ENCODE measurements around the gene SPATA31D3.
"Not testable (repeated sequence)": the region's sequence is repeated elsewhere in the genome, so short reads cannot be mapped to it uniquely, and the experiment has no call there.

SPATA31D3 gene

DNA sequence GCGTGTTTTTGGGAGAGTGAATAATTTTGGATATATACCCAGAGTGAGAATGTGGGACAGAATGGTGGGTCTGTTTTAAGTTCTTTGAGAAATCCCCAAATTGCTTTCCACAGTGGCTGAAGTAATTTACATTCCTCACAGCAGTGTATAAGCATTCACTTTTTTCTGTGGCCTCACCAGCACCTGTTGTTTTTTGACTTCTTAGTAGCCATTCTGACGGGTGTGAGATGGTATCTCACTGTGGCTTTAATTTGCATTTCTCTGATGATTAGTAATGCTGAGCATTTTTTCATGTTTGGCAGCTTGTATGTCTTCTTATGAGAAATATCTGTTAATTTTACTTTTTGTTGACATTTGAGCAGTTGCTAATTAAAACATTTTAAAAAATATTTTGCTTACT lies 35.9 kb downstream of the SPATA31D3 start:
- DNase-seq (ENCODE audit: low read depth): no peak

GRCh38 chr9:81980568-81980967 lies 37.3 kb downstream of the SPATA31D3 start:
- DNase-seq (ENCODE audit: low read depth): no peak

DNA sequence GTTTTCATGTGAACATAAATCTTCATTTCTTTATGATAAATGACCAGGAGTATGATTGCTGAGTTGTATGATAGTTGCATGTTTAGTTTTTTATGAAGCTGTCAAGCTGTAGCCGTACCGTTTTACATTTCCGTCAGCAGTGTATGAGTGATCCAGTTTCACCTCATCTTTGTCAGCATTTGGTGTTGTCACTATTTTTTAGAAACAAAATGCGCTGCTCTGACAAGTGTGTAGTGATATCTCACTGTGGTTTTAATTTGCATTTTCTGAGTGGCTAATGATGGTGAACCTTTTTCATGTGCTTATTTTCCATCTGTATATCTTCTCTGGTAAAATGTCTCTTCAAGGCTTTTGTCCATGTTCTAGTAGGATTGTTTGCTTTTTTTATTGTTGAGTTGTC lies 38.6 kb downstream of the SPATA31D3 start:
- DNase-seq (ENCODE audit: low read depth): no peak

DNA sequence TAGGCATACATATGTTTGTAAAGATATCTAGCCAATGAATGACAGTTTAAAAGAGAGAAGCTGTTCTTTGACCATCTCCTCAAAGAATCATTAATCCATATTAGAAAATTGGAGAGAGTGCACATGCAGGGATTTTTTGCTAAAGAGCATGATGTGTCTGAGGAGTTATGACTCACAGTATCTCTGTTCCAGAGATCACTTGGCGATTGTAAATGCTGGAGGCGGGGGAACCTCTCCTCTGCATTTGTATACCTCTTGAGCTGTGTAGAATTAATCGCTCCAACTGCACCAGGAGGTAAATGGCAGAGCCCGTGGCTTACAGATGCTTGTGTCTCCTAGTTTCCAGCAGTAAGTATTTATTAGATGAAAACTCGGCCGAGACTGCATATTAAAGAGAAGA lies 41.6 kb downstream of the SPATA31D3 start:
- DNase-seq (ENCODE audit: low read depth): no peak

- no peak for DNase-seq (ENCODE audit: low read depth)
These were observed 42.8 kb downstream of the SPATA31D3 start for GRCh38 chr9:81986051-81986450.

GRCh38 chr9:81988472-81988871 lies 45.2 kb downstream of the SPATA31D3 start, which contains the start of gene SPATA31D1:
Gene SPATA31D1, plus strand, starts transcription at chr9:81988772. Its CDS starts 47 bp downstream, at chr9:81988819.
- DNase-seq (ENCODE audit: low read depth): not testable (repeated sequence)

DNA sequence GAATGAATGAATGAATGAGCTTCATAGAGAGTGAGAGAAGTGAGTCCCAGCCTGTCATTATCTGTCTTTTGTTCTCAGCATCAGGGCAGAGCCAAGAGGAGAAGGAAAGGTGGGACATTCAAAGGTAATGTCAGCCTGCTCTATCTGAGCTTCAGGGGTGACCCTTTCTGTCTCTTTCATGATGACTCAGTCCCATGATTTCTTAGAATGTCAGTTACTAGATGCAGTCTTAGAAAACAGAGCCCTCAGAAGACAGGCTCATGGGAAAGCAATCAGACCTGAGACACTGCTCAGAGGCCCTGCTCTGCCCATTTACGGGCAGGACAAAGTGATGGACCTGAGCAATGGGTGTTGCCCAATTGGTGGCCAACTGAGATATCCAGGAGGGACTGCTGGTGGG lies 46.4 kb downstream of the SPATA31D3 start:
- DNase-seq (ENCODE audit: low read depth): no peak

DNA sequence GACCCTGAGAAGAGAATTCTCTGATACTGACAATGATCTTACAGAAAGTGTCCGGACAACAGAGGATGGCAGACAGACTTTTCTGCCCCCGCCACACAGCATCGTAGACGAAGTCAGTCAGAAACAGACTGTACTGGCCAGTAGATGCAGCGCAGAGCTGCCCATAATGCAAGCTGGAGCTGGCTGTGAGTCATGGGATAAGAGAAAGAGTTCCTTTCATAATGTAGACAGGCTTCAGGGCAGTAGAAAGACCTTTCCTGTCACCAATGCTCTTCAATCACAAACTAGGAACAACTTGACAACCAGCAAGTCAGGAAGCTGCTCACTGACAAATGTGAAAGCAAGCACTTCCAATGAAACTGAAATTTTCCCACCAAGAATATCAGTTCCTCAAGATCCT lies 50.4 kb downstream of the SPATA31D3 start:
- no peak for DNase-seq (ENCODE audit: low read depth)
